HEK293 (cell line): ENCODE results near the gene PNKD.

ENCODE experiments used
- CTCF ChIA-PET: fragments of 350-600 bp; formaldehyde crosslinking; extraction: SDS; loops from one replicate; lab custom pipeline; 2021; ENCODE audit warnings: antibody characterized with exemption; lab: Yijun Ruan, JAX
- POLR2A ChIA-PET: fragments of 300-600 bp; formaldehyde crosslinking; extraction: SDS; loops from one replicate; lab custom pipeline; 2020; ENCODE audit warnings: antibody characterized with exemption, inconsistent platforms; lab: Yijun Ruan, JAX
- H3K27ac ChIP-seq: fragments of 200-500 bp; sonication (Bioruptor generic); 2 replicates; pipeline ENCODE4 v1.5.1; 2014; ENCODE audit warnings: low read depth, low read length, control low read depth, inconsistent platforms; ENCODE audit errors: extremely low read depth
- H3K36me3 ChIP-seq, 2 experiments: fragments of 200-500 bp in 1 of 2; sonication (Bioruptor generic) in 1 of 2; 1 replicate in 1 of 2; 2 replicates in 1 of 2; pipeline ENCODE4 v1.5.1; 2014 to 2017; ENCODE audit warnings: inconsistent platforms in 2 of 2, low read length in 2 of 2; ENCODE audit not compliant: control insufficient read depth in 2 of 2, insufficient read depth in 1 of 2
- H3K4me1 ChIP-seq: fragments of 200-500 bp; sonication (Bioruptor generic); 2 replicates; pipeline ENCODE4 v1.5.1; 2014; ENCODE audit warnings: mild to moderate bottlenecking, low read length, inconsistent platforms; ENCODE audit not compliant: control insufficient read depth, insufficient read depth
- H3K4me3 ChIP-seq: 2 replicates; pipeline ENCODE4 v1.5.1; 2011; ENCODE audit warnings: low read depth, mild to moderate bottlenecking, control low read depth, low read length, moderate library complexity
- H3K9me3 ChIP-seq: fragments of 200-500 bp; sonication (Bioruptor generic); 2 replicates; pipeline ENCODE4 v1.5.1; 2014; ENCODE audit warnings: low read depth, low read length, inconsistent platforms; ENCODE audit not compliant: control insufficient read depth, insufficient read depth
- MEIS1 ChIP-seq: sonication (generic); formaldehyde crosslinking; IDR thresholded peaks from 2 replicates; pipeline ENCODE4 v1.8.1; 2022; ENCODE audit warnings: missing genetic modification reagents, mild to moderate bottlenecking, borderline replicate concordance
- ZFP3 ChIP-seq: fragments of 450-650 bp; formaldehyde crosslinking; IDR thresholded peaks from 2 replicates; pipeline ENCODE4 v1.5.1; 2016; ENCODE audit warnings: low read depth, missing biosample characterization, missing genetic modification characterization
- ZNF211 ChIP-seq: fragments of 450-650 bp; formaldehyde crosslinking; IDR thresholded peaks from 2 replicates; pipeline ENCODE4 v1.5.1; 2016; ENCODE audit warnings: low read depth, missing biosample characterization, missing genetic modification characterization
- ZNF366 ChIP-seq: fragments of 450-650 bp; formaldehyde crosslinking; conservative IDR thresholded peaks from 2 replicates; pipeline ENCODE4 v1.5.1; 2016; ENCODE audit warnings: missing biosample characterization, missing genetic modification characterization
- ZNF501 ChIP-seq: fragments of 450-650 bp; formaldehyde crosslinking; IDR thresholded peaks from 2 replicates; pipeline ENCODE4 v1.5.1; 2016; ENCODE audit warnings: missing biosample characterization, missing genetic modification characterization
- ZNF596 ChIP-seq: fragments of 450-650 bp; IDR thresholded peaks from 2 replicates; pipeline ENCODE4 v1.5.0; 2018; ENCODE audit warnings: missing biosample characterization, mild to moderate bottlenecking, missing genetic modification characterization, moderate library complexity
- ZNF626 ChIP-seq: fragments of 450-650 bp; sonication (Bioruptor Pico); formaldehyde crosslinking; IDR thresholded peaks from 2 replicates; pipeline ENCODE4 v1.5.1; 2018; ENCODE audit warnings: missing biosample characterization, missing genetic modification characterization, inconsistent platforms
- ZNF629 ChIP-seq: fragments of 450-650 bp; formaldehyde crosslinking; IDR thresholded peaks from 2 replicates; pipeline ENCODE4 v1.5.1; 2017; ENCODE audit warnings: missing biosample characterization, missing genetic modification characterization
- ZNF776 ChIP-seq: fragments of 450-650 bp; formaldehyde crosslinking; IDR thresholded peaks from 2 replicates; pipeline ENCODE4 v1.5.0; 2017; ENCODE audit warnings: missing biosample characterization, missing genetic modification characterization, borderline replicate concordance
- ZSCAN30 ChIP-seq: fragments of 450-650 bp; IDR thresholded peaks from 2 replicates; pipeline ENCODE4 v1.5.1; 2018; ENCODE audit warnings: missing biosample characterization, mild to moderate bottlenecking, missing genetic modification characterization, moderate library complexity
- TF ChIP-seq, protein P1 (sequence below): fragments of 450-650 bp; formaldehyde crosslinking; IDR thresholded peaks from 2 replicates; pipeline ENCODE4 v1.5.1; 2016; ENCODE audit warnings: missing biosample characterization, missing genetic modification characterization
- TF ChIP-seq, protein P2 (sequence below): fragments of 450-650 bp; formaldehyde crosslinking; IDR thresholded peaks from 2 replicates; pipeline ENCODE4 v1.5.1; 2016; ENCODE audit warnings: missing biosample characterization, missing genetic modification characterization
- TF ChIP-seq, protein P3 (sequence below): fragments of 450-650 bp; formaldehyde crosslinking; IDR thresholded peaks from 2 replicates; pipeline ENCODE4 v1.5.1; 2017; ENCODE audit warnings: missing biosample characterization, missing genetic modification characterization

PNKD gene

DNA sequence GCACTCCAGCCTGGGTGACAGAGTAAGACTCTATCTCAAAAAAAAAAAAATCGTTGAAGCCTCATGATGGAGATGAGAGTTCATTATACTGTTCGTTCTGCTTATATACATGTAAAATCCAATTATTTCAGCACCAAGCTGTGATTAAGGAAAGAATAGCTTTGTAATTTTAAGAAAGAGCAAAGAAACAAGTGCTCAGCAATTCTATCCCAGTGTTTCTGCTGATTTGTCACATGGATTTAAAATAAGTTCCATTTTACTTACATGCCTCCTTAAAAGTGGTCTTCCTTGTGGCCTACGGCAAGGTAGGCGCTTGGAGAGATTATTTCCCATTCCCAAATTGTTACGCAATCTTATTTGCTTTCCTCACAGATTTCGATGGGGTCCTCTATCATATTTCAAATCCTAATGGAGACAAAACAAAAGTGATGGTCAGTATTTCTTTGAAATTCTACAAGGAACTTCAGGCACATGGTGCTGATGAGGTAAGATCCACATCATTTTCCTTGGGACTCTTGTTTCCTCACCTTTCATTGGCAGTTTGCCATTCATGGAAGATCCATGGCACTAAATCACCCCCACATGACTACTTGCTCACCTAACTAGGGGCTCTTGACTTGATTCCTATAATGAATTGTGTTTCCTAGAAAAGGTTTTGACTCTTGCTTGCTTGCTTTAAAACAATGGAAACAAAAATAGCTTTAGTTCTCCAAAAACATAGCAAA, 41.8 kb upstream of the PNKD start:
- H3K36me3 ChIP-seq = peaks cover 41 to 87% of the 10 kb centered on the region in 2 experiments
- no peaks in the 10 kb centered on the region for H3K9me3 ChIP-seq
- no peak overlapping the region for H3K27ac ChIP-seq
- CTCF ChIA-PET = no interaction called here
- TF ChIP-seq ZNF629 = peak; percentile 55; the same call in 1 of the 2 replicates
- TF ChIP-seq, protein P1, sequence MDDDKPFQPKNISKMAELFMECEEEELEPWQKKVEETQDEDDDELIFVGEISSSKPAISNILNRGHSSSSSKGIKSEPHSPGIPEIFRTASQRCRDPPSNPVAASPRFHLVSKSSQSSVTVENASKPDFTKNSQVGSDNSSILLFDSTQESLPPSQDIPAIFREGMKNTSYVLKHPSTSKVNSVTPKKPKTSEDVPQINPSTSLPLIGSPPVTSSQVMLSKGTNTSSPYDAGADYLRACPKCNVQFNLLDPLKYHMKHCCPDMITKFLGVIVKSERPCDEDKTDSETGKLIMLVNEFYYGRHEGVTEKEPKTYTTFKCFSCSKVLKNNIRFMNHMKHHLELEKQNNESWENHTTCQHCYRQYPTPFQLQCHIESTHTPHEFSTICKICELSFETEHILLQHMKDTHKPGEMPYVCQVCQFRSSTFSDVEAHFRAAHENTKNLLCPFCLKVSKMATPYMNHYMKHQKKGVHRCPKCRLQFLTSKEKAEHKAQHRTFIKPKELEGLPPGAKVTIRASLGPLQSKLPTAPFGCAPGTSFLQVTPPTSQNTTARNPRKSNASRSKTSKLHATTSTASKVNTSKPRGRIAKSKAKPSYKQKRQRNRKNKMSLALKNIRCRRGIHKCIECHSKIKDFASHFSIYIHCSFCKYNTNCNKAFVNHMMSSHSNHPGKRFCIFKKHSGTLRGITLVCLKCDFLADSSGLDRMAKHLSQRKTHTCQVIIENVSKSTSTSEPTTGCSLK (tag by site-specific recombination) = no peak
- H3K4me1 ChIP-seq = peaks cover 8% of the 10 kb centered on the region
- POLR2A ChIA-PET = no interaction called here
- no peak overlapping the region for H3K4me3 ChIP-seq

DNA sequence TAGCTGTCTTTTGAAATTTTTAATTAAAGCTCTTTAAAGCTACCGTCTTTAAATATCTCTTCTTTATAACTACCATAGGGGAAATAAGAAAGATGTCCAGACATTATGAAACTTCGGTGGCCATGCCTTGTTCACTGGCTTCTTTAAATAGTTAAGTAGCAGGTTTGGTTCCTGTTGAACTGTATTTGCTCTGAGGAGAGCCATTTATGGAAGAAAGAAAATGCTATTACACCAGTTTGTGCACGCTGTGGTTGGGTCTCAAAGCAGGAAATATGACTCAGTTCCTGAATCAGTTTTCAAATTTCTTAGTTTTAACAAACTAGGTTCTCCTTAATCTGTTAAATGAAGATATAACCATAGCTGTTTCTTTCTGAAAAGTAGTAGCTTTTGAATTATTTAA, 41.1 kb upstream of the PNKD start:
- ChIA-PET POLR2A (interaction anchor here (1.0 kb wide), 1 partner anchor 13 kb away, joined by 4 read pairs; no protein-coding TSS in a partner anchor), CTCF (interaction anchor here (0.6 to 2.0 kb wide), 6 partner anchors 10 to 1229 kb away, joined by 3 to 9 read pairs (median 4); no protein-coding TSS in a partner anchor)
- Histone ChIP-seq H3K4me3 (no peak overlapping the region), H3K9me3 (no peaks in the 10 kb centered on the region), H3K36me3 (peaks cover 48 to 89% of the 10 kb centered on the region in 2 experiments), H3K4me1 (peaks cover 8% of the 10 kb centered on the region), H3K27ac (no peak overlapping the region)
- TF ChIP-seq ZNF626 (no peak), ZSCAN30 (no peak), ZNF366 (tag by site-specific recombination) (no peak), MEIS1 (no peak), ZNF596 (tag by site-specific recombination) (no peak), ZNF501 (tag by site-specific recombination) (no peak), ZNF211 (tag by site-specific recombination) (no peak), ZFP3 (no peak), ZNF776 (tag by site-specific recombination) (no peak)
- TF ChIP-seq, protein P1 (tag by site-specific recombination) = no peak
- TF ChIP-seq, protein P2, sequence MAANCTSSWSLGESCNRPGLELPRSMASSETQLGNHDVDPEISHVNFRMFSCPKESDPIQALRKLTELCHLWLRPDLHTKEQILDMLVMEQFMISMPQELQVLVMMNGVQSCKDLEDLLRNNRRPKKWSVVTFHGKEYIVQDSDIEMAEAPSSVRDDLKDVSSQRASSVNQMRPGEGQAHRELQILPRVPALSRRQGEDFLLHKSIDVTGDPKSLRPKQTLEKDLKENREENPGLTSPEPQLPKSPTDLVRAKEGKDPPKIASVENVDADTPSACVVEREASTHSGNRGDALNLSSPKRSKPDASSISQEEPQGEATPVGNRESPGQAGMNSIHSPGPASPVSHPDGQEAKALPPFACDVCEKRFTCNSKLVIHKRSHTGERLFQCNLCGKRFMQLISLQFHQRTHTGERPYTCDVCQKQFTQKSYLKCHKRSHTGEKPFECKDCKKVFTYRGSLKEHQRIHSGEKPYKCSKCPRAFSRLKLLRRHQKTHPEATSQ (tag by site-specific recombination) = no peak
- TF ChIP-seq, protein P3, sequence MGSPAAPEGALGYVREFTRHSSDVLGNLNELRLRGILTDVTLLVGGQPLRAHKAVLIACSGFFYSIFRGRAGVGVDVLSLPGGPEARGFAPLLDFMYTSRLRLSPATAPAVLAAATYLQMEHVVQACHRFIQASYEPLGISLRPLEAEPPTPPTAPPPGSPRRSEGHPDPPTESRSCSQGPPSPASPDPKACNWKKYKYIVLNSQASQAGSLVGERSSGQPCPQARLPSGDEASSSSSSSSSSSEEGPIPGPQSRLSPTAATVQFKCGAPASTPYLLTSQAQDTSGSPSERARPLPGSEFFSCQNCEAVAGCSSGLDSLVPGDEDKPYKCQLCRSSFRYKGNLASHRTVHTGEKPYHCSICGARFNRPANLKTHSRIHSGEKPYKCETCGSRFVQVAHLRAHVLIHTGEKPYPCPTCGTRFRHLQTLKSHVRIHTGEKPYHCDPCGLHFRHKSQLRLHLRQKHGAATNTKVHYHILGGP (tag by site-specific recombination) = no peak
